Measurements from ENCODE around the gene TBC1D16. TPM values are rescaled to one million over a fixed set of nuclear protein-coding genes. Genes with fewer than 3 reads are reported as not detected.
A peak's percentile ranks its signal among the peaks of the same experiment; 100 is the strongest.

Gene TBC1D16
- total RNA-seq, 1 donor from 2014 or later, result 21.7 TPM

- H3K4me3 ChIP-seq, result no peak overlapping the region
- H3K9me3 ChIP-seq, result no peaks in the 10 kb centered on the region
- peak; percentile 92 for DNase-seq
- peak overlapping the region; percentile 51 for H3K27ac ChIP-seq
- peaks cover 34% of the 10 kb centered on the region for H3K27me3 ChIP-seq
- peak; percentile 79 for ATAC-seq
- H3K36me3 ChIP-seq, result no peaks in the 10 kb centered on the region
- intact Hi-C loops (cut with DNase I), result no loop called here
- peaks cover 9% of the 10 kb centered on the region for H3K4me1 ChIP-seq
- TF ChIP-seq CTCF (IDR thresholded peaks at IDR 0.05), result peak; percentile 21
Observed at GRCh38 chr17:79925242-79925957, 110.3 kb downstream of the TBC1D16 start.

GRCh38 chr17:79924639-79924976 lies 111.1 kb downstream of the TBC1D16 start:
- DNase-seq, result no peak
- H3K36me3 ChIP-seq, result no peaks in the 10 kb centered on the region
- H3K9me3 ChIP-seq, result no peaks in the 10 kb centered on the region
- no peak overlapping the region for H3K27ac ChIP-seq
- intact Hi-C loops (cut with DNase I), result no loop called here
- no peak for ATAC-seq
- no peak for TF ChIP-seq CTCF (IDR thresholded peaks at IDR 0.05)
- H3K4me1 ChIP-seq, result peaks cover 5% of the 10 kb centered on the region
- no peak overlapping the region for H3K4me3 ChIP-seq
- H3K27me3 ChIP-seq, result peaks cover 28% of the 10 kb centered on the region

- ATAC-seq, result peak; percentile 34
- intact Hi-C loops (cut with DNase I), result no loop called here
- TF ChIP-seq CTCF (IDR thresholded peaks at IDR 0.05), result peak; percentile 40
- no peak overlapping the region for H3K4me3 ChIP-seq
- H3K9me3 ChIP-seq, result no peaks in the 10 kb centered on the region
- peaks cover 10% of the 10 kb centered on the region for H3K4me1 ChIP-seq
- peaks cover 23% of the 10 kb centered on the region for H3K27me3 ChIP-seq
- no peaks in the 10 kb centered on the region for H3K36me3 ChIP-seq
- no peak overlapping the region for H3K27ac ChIP-seq
- DNase-seq, result no peak
Observed at GRCh38 chr17:79923974-79924638, 111.6 kb downstream of the TBC1D16 start.

GRCh38 chr17:79922798-79923197 lies 112.9 kb downstream of the TBC1D16 start:
- no peaks in the 10 kb centered on the region for H3K36me3 ChIP-seq
- ATAC-seq (no peak), DNase-seq (no peak)
- H3K27me3 ChIP-seq, result peaks cover 10% of the 10 kb centered on the region
- intact Hi-C loops (cut with DNase I), result no loop called here
- no peaks in the 10 kb centered on the region for H3K9me3 ChIP-seq
- peaks cover 16% of the 10 kb centered on the region for H3K4me1 ChIP-seq
- no peak overlapping the region for H3K27ac ChIP-seq
- no peak for TF ChIP-seq CTCF (IDR thresholded peaks at IDR 0.05)
- H3K4me3 ChIP-seq, result no peak overlapping the region

GRCh38 chr17:79922116-79922601 lies 113.5 kb downstream of the TBC1D16 start:
- no peak overlapping the region for H3K4me3 ChIP-seq
- H3K27ac ChIP-seq, result no peak overlapping the region
- intact Hi-C loops (cut with DNase I), result no loop called here
- no peak for TF ChIP-seq CTCF (IDR thresholded peaks at IDR 0.05)
- H3K27me3 ChIP-seq, result peaks cover 6% of the 10 kb centered on the region
- H3K9me3 ChIP-seq, result no peaks in the 10 kb centered on the region
- H3K4me1 ChIP-seq, result peaks cover 16% of the 10 kb centered on the region
- ATAC-seq (no peak), DNase-seq (no peak)
- H3K36me3 ChIP-seq, result no peaks in the 10 kb centered on the region
